Activated T-helper 9 cell treated with anti-CD3 and anti-CD28 coated beads, Interleukin-2, amount 50 U/mL, for 16 hours (primary cell): ENCODE data around the gene ASB6.
A peak's percentile ranks its signal among the peaks of the same experiment; 100 is the strongest.

ENCODE experiments used
- DNase-seq: peaks from one replicate; pipeline ENCODE4 v3.0.0-alpha.2; 2020; ENCODE audit warnings: low read depth

The ASB6 gene

GRCh38 chr9:129626079-129626624 is 15.8 kb downstream of the ASB6 start, which contains the start of gene NTMT1:
Gene NTMT1 (plus strand): TSS chr9:129626163. CDS start chr9:129632704, 6,541 bp downstream.
- peak; percentile 86 for DNase-seq

DNA sequence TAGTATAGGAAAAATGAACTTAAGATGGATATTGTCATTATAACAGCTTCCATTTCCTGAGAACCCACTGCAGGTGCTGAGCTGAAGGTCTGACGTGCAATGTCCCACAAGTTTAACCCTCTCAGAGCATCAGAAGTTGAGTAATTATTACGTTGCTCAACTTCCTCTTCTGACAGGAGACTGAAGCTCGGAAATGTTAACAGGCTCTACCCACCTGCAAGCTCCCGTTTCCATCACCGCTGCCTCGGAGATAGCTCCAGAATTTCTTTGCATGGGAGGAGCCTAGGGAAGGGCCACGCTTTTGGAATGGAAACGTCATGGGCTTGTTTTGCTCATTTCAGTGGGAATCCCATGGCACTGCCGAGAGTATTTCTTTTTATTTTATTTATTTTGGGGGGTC is 17.0 kb downstream of the ASB6 start:
- DNase-seq, result no peak

DNA sequence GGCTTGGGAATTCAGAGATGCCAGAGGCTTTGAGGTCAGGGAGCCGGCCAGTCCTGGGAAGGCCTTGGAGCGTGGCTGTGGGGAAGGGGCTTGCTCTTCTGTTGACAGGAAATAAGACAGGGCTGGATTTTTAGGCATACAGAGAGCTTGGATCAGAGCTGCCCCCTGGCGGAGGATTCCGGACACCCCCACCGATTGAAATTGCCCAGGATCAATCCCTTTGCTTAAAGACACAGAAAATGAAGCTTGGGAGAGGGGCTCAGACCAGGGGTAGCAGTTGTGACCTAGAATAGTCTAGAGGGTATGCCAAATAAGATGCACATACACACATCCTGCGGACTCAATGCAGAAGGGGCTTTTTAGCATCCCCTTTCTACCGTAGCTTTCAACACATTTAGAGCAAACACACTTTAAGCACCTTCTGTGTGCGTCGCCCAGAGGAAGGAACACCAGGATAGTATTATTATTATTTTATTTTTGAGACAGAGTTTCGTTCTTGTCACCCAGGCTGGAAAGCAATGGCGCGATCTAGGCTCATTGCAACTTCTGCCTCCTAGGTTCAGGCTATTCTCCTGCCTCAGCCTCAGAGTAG is 17.7 kb downstream of the ASB6 start:
- peak; percentile 57 for DNase-seq

DNA sequence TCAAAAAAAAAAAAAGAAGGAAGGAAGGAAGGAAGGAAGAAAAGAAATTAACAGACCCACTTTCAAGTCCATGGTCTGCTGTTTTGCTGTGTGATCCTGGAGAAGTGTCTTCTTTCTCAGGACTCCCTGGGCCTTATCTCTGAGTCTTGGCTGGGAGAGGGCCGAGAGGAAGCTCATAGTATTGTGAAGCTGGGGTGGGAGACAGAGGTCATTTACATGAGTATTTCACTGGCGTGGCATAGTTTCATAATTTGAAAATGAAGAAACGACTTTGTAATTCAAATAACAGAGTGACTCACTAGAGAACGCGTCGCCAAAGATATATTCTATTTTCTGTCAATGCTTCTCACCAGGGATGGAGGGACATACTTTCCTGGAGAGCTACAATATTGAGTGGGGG is 18.6 kb downstream of the ASB6 start:
- DNase-seq, result no peak

GRCh38 chr9:129620669-129621295 is 21.2 kb downstream of the ASB6 start, which contains the start of gene C9orf50:
Gene C9orf50 (minus strand): TSS chr9:129621101. CDS start chr9:129620574, 527 bp downstream.
- DNase-seq, result no peak

- DNase-seq, result no peak
Observed at GRCh38 chr9:129619787-129620668, 21.9 kb downstream of the ASB6 start.

- DNase-seq, result no peak
Observed at GRCh38 chr9:129617167-129617566, 24.8 kb downstream of the ASB6 start.

GRCh38 chr9:129615407-129616285 is 26.3 kb downstream of the ASB6 start:
- no peak for DNase-seq

DNA sequence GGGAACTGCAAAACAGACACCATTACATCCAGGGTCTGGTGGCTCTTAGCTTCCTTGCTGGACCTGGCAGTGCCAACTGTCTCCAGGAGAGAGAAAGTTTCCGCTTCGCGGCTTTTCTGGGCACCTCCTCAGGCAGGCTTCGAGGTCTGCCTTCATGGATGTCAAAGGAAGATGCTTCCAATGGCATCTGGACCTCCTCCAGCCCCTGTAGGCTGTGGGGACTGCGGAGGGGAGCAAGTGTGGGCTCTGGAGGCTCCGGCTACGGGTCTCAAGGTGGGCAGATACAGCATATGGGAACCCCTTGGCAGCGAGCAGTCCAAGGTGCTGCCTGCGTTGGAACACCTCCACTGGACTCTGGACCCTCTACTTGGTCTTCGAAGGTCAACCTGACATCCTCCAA is 27.0 kb downstream of the ASB6 start:
- no peak for DNase-seq

DNA sequence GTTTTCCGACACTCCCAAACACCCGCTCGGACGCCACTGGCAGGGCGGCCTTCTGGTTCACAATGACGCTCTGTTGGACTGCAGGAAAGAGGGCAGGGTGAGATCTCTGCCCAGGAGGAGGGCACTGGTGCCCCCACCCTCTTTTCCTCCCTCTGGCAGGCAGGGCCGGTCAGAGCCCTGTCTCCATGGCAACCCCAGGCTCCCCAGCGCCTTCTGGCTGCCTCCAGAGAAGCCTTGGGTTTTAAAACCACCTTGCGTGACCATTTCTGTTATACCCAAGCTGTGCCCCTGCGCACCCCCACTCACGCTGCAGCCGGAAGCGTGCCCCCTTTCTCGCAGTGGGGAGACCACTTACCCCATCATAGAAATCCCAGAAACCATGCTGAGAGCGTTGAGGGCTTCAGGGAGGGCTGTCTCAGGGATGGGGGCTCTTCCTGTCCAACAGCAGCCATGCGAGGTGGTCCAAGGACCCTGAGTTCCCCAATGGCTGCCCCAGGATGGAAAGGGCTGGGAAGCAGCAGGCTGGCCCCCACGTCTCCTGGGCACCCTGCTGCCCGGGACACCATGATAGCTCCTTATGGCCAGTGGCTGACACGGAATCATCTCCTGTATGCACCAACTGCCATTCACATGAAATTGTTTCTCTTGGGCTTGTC is 28.3 kb downstream of the ASB6 start:
- DNase-seq, result no peak

- DNase-seq, result no peak
Observed at GRCh38 chr9:129612815-129613519, 29.0 kb downstream of the ASB6 start.

DNA sequence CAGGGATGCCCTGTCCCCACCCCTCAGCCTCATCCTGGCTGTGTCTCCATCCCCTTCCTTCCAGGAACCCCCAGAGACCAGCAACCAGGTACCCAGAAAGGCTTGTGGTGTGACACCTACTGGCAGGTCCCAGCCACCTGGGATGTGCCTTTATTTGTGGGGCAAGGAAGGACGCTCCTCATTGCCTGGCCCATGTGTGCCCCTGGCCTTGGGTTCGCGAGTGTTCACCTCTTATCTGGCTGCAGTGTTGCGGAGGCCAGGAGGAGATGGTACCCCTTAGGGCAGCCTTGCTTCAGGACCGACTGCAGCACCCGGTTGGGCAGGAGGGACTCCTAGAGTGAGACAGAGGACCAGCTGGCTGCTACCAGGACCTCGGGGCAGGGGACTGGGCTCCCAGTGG is 29.8 kb downstream of the ASB6 start:
- no peak for DNase-seq

DNA sequence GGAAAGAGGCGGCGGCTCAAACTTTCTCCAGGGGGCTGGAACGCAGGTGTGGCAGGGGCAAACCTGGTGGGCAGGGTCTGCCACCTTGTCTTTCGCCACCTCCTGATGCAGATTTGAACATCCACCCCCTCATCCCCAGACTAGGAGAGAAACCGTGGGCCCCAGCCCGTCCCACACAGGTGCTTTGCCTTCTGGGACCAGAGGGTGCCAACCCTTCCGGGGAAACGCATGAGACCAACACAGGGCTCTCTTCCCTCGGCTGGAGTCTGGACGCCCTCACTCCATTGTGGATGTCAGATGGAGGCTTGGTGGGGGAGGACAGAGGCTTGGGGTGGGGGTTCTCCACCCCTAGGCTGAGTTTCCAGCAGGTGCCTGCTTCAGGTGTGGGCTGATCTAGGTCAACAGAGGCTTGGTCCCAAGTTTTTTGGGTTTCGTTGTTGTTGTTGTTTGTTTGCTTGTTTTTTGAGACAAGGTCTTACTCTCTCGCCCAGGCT is 30.6 kb downstream of the ASB6 start:
- no peak for DNase-seq

- peak; percentile 65 for DNase-seq
Observed at GRCh38 chr9:129610473-129611306, 31.3 kb downstream of the ASB6 start.

DNA sequence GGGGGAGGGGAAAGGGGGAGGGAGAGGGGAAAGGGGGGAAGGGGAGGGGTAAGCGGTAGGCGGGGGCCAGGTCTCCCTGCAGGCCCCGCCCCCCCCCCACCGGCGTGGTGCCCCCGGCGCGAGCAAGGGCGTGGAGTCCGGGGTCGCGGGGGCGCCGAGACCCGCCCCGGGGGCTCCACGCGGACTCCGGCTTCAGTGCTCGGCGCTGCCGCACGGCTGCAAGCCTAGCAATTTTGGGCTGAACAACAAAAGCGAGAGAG is 31.8 kb downstream of the ASB6 start:
- DNase-seq, result no peak

DNA sequence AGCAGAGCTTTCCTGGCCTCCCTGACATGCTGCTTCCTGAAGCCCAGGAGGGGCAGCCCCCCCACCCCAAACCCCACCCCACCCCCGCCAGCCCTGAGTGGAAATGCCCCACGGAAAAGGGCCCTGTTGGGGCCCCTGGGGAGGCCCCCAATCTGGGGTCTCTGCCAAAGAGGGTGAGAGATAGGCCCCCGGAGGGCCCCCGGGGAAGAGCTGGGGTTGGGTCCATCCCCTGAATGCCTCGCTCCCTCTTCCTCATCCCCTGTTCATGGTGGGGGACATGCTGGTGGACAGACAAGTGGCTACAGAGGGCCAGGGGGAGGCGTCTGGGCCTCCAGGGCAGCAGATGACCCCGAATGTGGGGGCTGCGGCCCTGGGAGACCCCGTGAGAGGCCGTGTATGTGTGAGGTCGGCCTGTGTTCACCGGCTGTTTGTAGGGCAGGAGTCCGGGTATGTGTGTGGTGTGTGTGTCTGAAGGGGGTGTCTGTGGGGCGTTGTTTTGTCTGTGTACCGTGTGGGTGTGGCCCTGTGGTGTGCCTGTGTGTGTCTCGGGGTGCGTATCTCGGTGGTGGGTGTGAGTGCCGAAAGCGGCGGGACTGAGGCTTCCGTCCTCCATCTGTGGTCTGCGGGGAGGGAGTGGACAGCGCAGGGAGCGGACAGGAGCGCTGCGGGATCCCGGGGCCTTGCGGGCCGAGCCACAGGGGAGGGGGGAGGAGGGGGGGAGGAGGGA is 32.3 kb downstream of the ASB6 start:
- peak; percentile 37 for DNase-seq

- DNase-seq, result no peak
Observed at GRCh38 chr9:129608561-129609481, 33.1 kb downstream of the ASB6 start.

- no peak for DNase-seq
Observed at GRCh38 chr9:129607027-129607387, 34.9 kb downstream of the ASB6 start.
